OCI-LY7 (cell line): ENCODE measurements around the gene CMTM1. TPM values are rescaled to one million over a fixed set of nuclear protein-coding genes. Genes with fewer than 3 reads are reported as not detected.

Source experiments
- BruUV-seq: library from RNA; stranded (reverse); fragments of 400-500 nt; replicated peaks from 2 replicates; lab custom pipeline; 2021; lab: Mats Ljungman, UMichigan
- CTCF ChIA-PET: fragments of 300-600 bp; sonication (Branson Sonifier 250); formaldehyde crosslinking; loops from one replicate; lab custom pipeline; 2022; ENCODE audit warnings: antibody characterized with exemption; ENCODE audit not compliant: unreplicated experiment; lab: Charles Lee
- POLR2A ChIA-PET: fragments of 300-600 bp; sonication (Branson Sonifier 250); formaldehyde crosslinking; loops from one replicate; lab custom pipeline; 2022; ENCODE audit warnings: antibody characterized with exemption; lab: Charles Lee
- DNase-seq: peaks from one replicate; pipeline ENCODE4 v3.0.0-alpha.2; 2015; ENCODE audit warnings: low spot score
- H2AFZ ChIP-seq: fragments of 200-600 bp; sonication (generic), shearing (Covaris generic); 2 replicates; pipeline ENCODE4 v1.6.1; 2014; ENCODE audit warnings: mild to moderate bottlenecking, antibody characterized with exemption, low read length, moderate library complexity
- H3K27ac ChIP-seq: fragments of 200-600 bp; sonication (generic); 2 replicates; pipeline ENCODE4 v1.5.1; 2014; ENCODE audit warnings: mixed run types, low read depth, mild to moderate bottlenecking, moderate library complexity, low read length, inconsistent platforms; ENCODE audit not compliant: poor library complexity, severe bottlenecking
- H3K36me3 ChIP-seq: fragments of 200-600 bp; sonication (generic); 2 replicates; pipeline ENCODE4 v1.6.1; 2014; ENCODE audit warnings: mild to moderate bottlenecking, antibody characterized with exemption, low read length, moderate library complexity, mixed read lengths; ENCODE audit not compliant: insufficient read depth
- H3K4me1 ChIP-seq: fragments of 200-600 bp; sonication (generic); 2 replicates; pipeline ENCODE4 v1.5.1; 2014; ENCODE audit warnings: mild to moderate bottlenecking, low read length; ENCODE audit not compliant: insufficient read depth, poor library complexity, severe bottlenecking
- H3K4me2 ChIP-seq: fragments of 200-600 bp; sonication (generic); 2 replicates; pipeline ENCODE4 v1.6.1; 2014; ENCODE audit warnings: mild to moderate bottlenecking, low read length
- H3K4me3 ChIP-seq: fragments of 200-600 bp; sonication (generic); 2 replicates; pipeline ENCODE4 v1.5.1; 2014; ENCODE audit warnings: mild to moderate bottlenecking, low read depth, low read length; ENCODE audit not compliant: poor library complexity, severe bottlenecking
- H3K79me2 ChIP-seq: fragments of 200-600 bp; sonication (generic); 2 replicates; pipeline ENCODE4 v1.6.1; 2016; ENCODE audit warnings: low read depth, mild to moderate bottlenecking, low read length, moderate library complexity, mixed read lengths; ENCODE audit not compliant: insufficient read depth
- H3K9me2 ChIP-seq: fragments of 200-600 bp; sonication (generic); 2 replicates; pipeline ENCODE4 v1.6.1; 2016; ENCODE audit warnings: mild to moderate bottlenecking, low read length, mixed read lengths; ENCODE audit not compliant: insufficient read depth
- H3K9me3 ChIP-seq: fragments of 200-600 bp; sonication (generic); 2 replicates; pipeline ENCODE4 v1.6.1; 2014; ENCODE audit warnings: mild to moderate bottlenecking, mixed run types, low read length, mixed read lengths
- H4K20me1 ChIP-seq: fragments of 200-600 bp; sonication (generic); 2 replicates; pipeline ENCODE4 v1.6.1; 2014; ENCODE audit warnings: mild to moderate bottlenecking, antibody characterized with exemption, low read length, moderate library complexity, mixed read lengths; ENCODE audit not compliant: insufficient read depth
- CTCF ChIP-seq: fragments of 200-600 bp; sonication (generic); conservative IDR thresholded peaks from 2 replicates; pipeline ENCODE4 v1.5.1; 2014; ENCODE audit warnings: mild to moderate bottlenecking, antibody characterized with exemption, low read length, moderate library complexity, mixed read lengths
- EZH2phosphoT487 ChIP-seq: fragments of 200-600 bp; sonication (generic); IDR thresholded peaks from 2 replicates; pipeline ENCODE4 v1.6.1; 2018; ENCODE audit warnings: low read depth, borderline replicate concordance, mild to moderate bottlenecking, mixed run types, antibody characterized with exemption, low read length, moderate library complexity, mixed read lengths
- intact Hi-C: fragments of 100-400 bp; cut with micrococcal nuclease; formaldehyde crosslinking; loops from one replicate; pipeline ENCODE4 v1.10.0; 2022; ENCODE audit not compliant: unreplicated experiment
- total RNA-seq, 2 experiments: library from RNA; depleted of rRNA in 1 of 2; stranded (reverse); fragments of >200 nt in 1 of 2; shearing (Covaris generic) in 1 of 2; gene quantifications; 2 replicates each; pipeline ENCODE4 v1.2.3, GENCODE V29; 2014 to 2022

The CMTM1 gene
- total RNA-seq, 2 experiments from 2014 or later = 8.5 to 10.6 TPM

- TF ChIP-seq CTCF = no peak
- no peak for TF ChIP-seq EZH2phosphoT487
- POLR2A ChIA-PET = interaction anchor here (0.6 to 1.4 kb wide), 4 partner anchors 9 to 299 kb away, joined by 3 to 5 read pairs (median 4); no protein-coding TSS in a partner anchor
- no peaks in the 10 kb centered on the region for H3K9me3 ChIP-seq
- peaks cover 27% of the 10 kb centered on the region for H3K4me1 ChIP-seq
- no peak overlapping the region for H3K27ac ChIP-seq
- peak overlapping the region; percentile 37; the same call in 1 of the 2 replicates for H3K4me2 ChIP-seq
- DNase-seq = no peak
- H2AFZ ChIP-seq = peak overlapping the region; percentile 77; the same call in 1 of the 2 replicates
- CTCF ChIA-PET = interaction anchor here (0.5 to 0.6 kb wide), 2 partner anchors 12 to 117 kb away, joined by 3 to 4 read pairs; no protein-coding TSS in a partner anchor
- no peaks in the 10 kb centered on the region for H4K20me1 ChIP-seq
- intact Hi-C loops = no loop called here
- H3K36me3 ChIP-seq = no peaks in the 10 kb centered on the region
- H3K9me2 ChIP-seq = no peaks in the 10 kb centered on the region
- BruUV-seq = no TSS peak
- H3K79me2 ChIP-seq = no peaks in the 10 kb centered on the region
- H3K4me3 ChIP-seq = no peak overlapping the region
These were observed 54.2 kb downstream of the CMTM1 start for GRCh38 chr16:66620429-66620795.

GRCh38 chr16:66621973-66622372 lies 55.7 kb downstream of the CMTM1 start:
- intact Hi-C loops = no loop called here

More at GRCh38 chr16:66621973-66622372, 55.7 kb downstream of the CMTM1 start:
- Histone ChIP-seq H2AFZ (no peak overlapping the region), H3K27ac (no peak overlapping the region), H3K4me2 (no peak overlapping the region), H3K9me3 (no peaks in the 10 kb centered on the region), H3K9me2 (no peaks in the 10 kb centered on the region), H3K4me3 (no peak overlapping the region), H3K4me1 (peaks cover 27% of the 10 kb centered on the region), H3K79me2 (no peaks in the 10 kb centered on the region), H4K20me1 (no peaks in the 10 kb centered on the region), H3K36me3 (no peaks in the 10 kb centered on the region)
- ChIA-PET CTCF (no interaction called here), POLR2A (interaction anchor here (0.6 kb wide), 1 partner anchor 63 kb away, joined by 3 read pairs; no protein-coding TSS in a partner anchor)
- no TSS peak for BruUV-seq
- TF ChIP-seq CTCF (no peak), EZH2phosphoT487 (no peak)
- no peak for DNase-seq
